Measurements from ENCODE around the gene ANKLE1.
"Not testable (repeated sequence)": the region's sequence is repeated elsewhere in the genome, so short reads cannot be mapped to it uniquely, and the experiment has no call there.

ANKLE1 gene

GRCh38 chr19:17285415-17286135, 3.9 kb downstream of the ANKLE1 start:
- no peak for DNase-seq

- DNase-seq = no peak
These were observed 4.6 kb downstream of the ANKLE1 start for GRCh38 chr19:17286263-17286662.

- no peak for DNase-seq
These were observed 5.1 kb downstream of the ANKLE1 start for GRCh38 chr19:17286752-17287151.

DNA sequence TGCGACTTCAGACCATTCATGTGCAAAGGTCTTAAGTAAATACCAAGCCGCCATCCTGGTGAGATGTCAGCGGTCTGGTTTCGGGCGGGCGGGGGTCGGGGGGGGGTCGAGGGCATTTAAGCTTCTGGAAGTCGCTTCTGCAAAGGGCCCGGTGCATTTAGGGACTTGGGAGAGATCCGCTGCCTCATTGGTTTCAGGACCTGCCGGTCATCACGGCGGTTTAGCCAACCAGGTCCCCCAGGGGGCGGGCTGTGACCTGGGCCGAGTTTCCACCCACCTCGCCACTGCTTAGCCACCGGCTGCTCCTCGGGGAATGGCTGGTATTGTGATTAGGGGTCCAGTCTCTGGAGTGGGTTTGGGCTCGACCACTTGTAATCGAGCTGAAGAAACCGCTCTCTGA, 7.8 kb downstream of the ANKLE1 start:
- DNase-seq = peak; percentile 96

DNA sequence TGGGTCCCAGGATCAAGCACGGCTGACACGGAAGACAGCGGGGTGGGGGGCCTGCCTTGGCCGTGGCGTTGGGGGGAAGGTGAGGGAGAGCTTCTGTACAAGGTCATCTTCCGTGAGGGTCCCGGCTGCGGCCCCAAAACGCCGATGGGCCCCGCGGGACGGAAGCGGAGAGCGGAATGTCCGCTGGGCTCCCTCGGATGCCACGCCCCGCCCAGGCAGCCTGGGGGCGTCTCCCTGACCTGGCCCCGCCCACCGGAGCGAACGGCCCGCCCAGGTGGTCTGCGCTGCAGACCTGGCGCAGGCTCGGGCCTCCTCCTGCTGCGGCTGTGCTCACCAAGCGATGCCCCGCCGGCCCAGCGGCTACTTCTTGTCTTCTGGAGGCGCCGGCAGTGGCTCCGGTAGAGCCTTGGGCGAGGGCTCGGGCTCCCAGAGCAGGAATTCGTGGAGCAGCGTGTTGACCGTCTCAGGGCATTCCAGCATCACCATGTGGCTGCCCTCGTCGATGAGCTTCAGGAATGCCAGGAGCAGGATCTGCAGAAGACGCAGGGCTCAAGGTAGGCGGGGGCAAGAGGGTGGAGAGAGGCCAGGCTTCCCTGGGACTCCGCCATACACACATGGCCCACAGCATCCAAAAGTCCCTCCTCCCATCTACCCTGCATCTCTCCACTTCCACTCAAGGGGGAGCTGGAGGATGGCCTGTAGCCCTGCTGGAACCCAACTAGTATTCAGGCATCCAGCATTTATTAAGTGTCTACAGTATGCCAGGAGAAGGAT, 10.8 kb downstream of the ANKLE1 start:
- DNase-seq = peak; percentile 97

DNA sequence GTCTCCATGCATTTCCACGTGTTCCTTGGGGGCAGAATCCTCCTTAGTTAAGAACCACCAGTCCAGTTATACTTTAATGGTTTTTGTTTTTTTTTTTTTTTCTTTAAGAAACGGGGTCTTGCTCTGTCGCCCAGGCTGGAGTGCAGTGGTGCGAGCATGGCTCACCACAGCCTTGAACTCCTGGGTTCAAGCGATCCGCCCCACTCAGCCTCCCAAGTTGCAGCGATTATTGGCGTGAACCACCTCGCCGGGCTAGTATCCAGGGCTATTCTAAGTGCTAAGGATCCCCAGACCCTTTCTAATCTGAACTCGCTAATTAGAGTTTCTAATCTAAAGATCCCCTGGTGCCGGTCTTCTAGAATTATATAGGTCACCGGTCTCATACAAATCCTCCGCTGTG, 11.9 kb downstream of the ANKLE1 start:
- DNase-seq = no peak

DNA sequence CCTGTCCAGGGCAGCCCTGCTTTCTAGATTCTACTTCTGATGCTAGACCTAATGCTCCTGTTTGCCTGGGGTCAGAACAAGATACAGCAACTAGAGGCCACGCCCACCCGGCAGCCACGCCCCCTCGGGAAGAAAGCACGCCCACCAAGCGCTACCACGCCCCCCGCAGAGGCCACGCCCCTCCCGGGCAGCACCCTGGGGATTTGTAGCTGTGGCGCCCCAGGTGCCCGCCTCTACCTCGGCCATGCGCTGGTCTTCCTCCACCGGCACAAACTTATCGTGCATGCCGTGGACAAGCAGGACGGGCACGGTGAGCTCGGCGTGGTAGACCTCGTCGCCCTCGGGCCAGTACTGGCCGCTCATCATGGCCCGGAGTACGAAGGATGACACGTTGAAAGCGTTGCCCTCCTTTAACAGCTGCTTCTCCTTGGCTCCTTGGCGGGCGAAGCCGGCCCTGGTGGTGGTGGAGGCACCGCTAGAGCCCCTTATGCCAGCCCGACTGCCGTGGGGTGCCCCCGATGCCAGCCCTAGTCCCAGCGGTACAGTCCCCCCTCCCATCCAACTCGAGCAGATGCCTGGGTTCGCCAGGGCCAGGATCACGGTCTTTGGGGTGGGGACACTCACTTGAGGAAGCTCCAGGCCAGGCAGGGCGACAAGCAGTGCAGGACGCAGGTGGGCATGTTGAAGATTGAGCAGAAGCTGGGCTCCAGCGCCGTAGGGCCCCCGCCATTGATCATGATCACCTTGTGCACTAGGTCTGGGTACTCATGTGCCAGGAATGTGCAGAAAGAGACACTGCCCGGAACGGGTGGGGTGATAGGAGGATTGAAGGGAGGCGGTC, 12.6 kb downstream of the ANKLE1 start:
- DNase-seq = peak; percentile 70

DNA sequence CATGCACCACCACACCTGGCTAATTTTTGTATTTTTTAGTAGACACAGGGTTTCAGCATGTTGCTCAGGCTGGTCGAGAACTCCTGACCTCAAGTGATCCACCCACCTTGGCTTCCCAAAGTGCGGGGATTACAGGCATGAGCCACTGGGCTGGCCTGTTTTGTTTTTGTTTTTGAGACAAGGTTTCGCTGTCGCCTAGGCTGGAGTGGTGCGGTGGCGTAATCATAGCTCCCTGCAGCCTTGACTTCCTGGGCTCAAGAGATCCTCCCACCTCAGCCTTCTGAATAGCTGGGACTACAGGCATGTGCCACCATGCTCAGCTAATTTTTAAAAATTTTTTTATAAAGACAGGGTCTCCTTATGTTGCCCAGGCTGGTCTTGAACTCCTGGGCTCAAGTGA, 13.8 kb downstream of the ANKLE1 start:
- DNase-seq = not testable (repeated sequence)

DNA sequence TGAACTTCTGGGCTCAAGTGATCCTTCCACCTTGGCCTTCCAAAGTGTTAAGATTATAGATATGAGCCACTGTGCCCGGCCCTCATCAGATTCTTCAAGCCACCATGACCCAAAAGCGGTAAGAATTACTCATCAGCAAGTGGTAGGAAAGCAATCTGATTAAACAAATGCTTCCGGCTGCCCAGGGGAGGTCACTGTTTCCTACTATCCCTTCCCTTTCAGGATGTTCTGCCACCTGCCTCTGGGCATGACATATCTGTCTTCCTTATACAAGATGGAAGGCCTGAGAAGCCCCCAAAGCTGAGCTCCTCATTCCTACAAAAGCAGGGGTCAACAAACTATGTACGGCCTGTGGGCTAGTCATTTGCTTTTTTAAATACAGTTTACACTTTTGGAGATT, 14.6 kb downstream of the ANKLE1 start:
- peak; percentile 42 for DNase-seq

GRCh38 chr19:17296976-17297375, 15.3 kb downstream of the ANKLE1 start:
- DNase-seq = no peak

DNA sequence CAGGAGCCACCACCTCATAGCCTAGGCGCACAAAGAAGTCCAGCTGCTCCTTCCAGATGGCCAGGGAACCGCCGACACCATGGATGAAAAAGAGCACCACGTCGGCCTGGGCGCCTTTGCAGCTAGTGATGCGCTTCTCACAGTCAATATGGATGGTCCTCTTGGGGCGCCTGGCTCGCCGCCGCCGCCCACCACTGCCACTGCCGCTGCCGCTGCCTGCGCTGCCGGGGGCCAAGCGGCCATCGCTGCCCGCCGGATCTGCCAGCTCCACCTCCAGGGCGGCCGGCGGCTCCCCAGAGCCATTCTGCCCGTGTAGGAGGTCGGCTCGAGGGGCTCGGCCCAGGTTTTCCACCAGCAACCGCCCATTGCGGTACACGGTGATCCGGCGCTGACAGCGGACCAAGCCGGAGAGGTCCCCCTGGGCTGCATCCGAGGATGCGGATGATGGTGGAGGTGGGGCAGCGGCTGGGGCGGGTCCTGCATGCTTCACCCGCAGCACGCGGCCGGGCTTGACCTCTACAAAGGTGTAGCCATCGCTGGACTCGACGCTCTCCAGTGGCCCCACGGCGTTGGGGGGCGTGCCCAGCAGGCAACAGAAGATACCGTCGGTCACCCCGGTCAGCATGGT, 19.4 kb downstream of the ANKLE1 start:
- no peak for DNase-seq

DNA sequence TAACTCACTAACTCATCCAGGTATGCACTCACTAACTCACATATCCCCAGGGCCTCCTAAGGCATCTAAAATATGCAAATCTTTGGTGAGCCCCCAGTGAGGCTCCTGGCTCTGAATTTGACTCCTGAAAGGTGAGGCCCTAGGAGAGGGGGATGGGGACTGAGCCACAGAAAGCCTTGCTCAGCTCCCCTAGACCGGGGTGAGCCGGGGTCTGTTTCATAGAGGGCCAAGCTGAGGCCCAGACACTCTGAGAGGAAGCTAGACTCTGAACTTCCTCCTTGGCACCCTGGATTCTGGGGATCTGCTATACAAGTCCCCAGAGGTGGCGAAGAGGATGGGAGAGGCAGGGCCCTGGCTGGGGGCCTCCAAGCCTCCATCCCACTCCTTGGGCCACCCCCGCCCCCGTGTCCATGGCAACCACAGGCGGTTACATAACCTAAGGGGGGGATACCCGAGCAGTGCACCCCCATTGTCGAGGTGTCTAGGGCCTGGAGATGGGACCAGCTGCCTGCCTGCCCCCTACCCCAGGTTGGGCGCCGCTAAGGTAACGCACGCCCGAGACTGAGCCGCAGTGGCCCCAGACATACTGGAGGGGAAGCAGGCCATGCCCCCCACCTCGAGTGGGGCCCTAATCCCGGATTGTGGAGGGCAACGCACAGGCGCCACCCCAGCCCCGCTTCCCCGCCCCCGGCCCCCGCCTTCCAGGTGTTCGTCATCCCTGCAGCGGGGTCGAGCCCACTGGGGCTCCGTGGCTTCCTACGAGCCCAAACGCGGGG, 20.9 kb downstream of the ANKLE1 start:
- peak; percentile 75 for DNase-seq

DNA sequence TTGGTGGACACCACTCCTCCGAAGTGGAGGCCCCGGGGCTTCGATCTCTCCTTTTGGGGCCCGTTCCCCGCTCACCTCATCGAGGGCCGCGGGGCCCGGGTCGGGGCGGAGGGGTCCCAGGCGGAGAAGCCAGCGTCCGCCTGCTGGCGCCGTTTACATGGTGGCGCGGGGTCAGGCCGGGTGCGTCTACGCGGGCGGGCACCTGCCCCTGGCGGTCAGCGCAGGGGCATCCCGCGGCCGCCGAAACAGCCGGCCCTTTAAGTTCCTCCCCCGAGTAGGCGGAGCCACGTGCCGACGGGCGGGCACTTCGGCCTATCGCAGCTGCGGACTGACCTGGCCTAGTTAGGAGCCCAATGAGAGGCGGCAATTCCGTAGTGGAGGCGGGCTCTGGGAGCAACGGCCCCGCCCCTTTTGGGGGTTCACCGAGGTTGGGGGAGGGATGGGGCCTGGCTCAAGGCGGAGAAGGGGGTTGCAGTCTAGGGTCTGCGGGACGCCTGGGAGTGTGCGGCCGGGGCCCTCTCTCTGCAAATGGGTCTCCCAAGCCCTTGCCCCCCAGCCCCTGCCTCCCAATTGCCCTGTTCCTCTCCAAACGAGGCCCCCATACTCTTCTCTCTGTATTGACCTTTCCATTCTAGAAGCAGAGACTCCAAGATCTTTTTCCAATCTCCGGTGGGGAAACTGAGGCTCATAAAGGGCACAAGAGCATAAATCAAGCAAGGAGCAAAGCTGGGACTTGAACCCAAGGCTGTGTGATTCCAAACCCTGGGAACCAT, 21.7 kb downstream of the ANKLE1 start, which contains the start of gene ABHD8:
Gene ABHD8, minus strand, starts transcription at position 259 of the 773 bp plus-strand sequence. CDS start 1,809 bp downstream, outside the sequence.
- peak; percentile 99 for DNase-seq

DNA sequence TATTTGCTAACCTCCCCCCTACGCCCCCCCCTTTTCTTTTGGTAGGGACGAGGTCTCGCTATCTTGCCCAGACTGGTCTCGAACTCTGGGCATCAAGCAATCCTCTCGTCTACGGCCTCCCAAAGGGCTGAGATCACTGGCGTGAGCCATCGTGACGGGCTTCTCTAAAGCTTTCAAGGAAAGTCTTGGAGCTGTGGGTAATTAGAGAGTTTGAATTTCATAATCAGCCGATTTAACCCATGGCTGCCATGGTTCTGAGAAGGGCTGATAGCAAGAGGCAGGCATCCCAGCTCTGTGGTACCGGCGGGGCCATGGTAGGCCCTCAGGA, 22.2 kb downstream of the ANKLE1 start:
- DNase-seq = no peak

GRCh38 chr19:17304386-17305215, 22.9 kb downstream of the ANKLE1 start:
- DNase-seq = no peak

- DNase-seq = no peak
These were observed 23.5 kb downstream of the ANKLE1 start for GRCh38 chr19:17305216-17305516.

GRCh38 chr19:17305517-17306284, 24.0 kb downstream of the ANKLE1 start, which contains the start of gene MRPL34:
TSS of gene MRPL34 (plus strand) at chr19:17305872. CDS start at chr19:17305893, 21 bp downstream.
- DNase-seq = peak; percentile 100

- peak; percentile 71 for DNase-seq
These were observed 24.6 kb downstream of the ANKLE1 start for GRCh38 chr19:17306285-17306714.

- no peak for DNase-seq
These were observed 26.2 kb downstream of the ANKLE1 start for GRCh38 chr19:17307876-17308377.
